ENCODE results near the gene PRPS2. TPM values are rescaled to one million over a fixed set of nuclear protein-coding genes. Genes with fewer than 3 reads are reported as not detected.

The PRPS2 gene
- total RNA-seq, 1 experiment from 2014 or later, result 21.0 TPM

DNA sequence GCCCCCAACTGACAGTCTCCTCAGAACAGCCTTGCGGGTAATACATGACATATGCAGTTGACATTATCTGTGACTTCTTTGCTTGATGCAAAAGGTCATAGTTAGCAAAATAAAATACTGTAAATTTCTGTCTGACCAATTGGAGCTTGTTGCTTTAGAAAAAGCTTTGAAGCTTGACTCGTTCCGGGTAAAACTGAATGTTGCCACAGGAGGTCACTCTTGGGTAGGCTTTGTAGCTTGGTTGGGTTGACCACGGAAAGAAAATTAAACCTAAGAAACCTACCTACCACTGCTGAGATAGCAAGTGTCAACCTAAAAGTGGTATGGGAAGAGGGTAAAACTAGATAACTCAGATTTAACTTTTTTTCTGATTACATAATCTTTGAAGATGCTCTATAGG lies 23.2 kb downstream of the PRPS2 start:
- peak; percentile 71 for DNase-seq (ENCODE audit: low spot score)

DNA sequence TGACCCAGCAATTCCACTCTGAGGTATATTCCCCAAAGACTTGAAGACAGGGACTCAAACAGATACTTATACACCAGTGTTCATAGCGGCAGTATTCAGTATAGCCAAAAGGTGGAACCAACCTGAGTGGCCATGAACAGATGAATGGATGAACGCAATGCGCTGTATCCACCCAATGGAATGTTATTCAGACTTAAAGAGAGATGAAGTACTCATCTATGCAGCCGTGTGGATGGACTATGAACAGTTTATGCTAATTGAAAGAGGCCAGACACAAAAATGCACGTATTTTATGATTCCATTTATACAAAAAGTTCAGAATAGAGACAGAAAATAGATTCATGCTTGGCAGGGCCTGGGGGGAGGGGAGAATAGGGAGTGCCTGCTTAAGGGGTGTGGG lies 26.3 kb downstream of the PRPS2 start:
- no peak for DNase-seq (ENCODE audit: low spot score)

DNA sequence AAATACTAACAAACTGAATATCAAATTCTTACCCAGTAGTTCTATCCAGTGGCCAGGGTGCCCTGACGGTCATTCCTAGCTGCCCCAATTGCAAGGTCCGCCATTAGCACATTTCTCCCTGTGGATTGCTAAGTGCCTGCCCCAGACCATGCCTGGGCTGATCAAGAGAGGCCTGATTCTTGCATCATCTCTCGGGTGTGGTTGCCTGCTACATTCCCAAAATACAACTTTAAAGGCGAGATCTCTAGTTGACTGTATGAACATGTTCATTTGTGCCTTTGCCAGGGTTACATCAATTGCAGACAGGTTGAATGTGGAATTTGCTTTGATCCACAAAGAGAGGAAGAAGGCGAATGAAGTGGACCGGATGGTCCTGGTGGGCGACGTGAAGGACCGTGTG lies 28.0 kb downstream of the PRPS2 start:
- DNase-seq (ENCODE audit: low spot score), result no peak

DNA sequence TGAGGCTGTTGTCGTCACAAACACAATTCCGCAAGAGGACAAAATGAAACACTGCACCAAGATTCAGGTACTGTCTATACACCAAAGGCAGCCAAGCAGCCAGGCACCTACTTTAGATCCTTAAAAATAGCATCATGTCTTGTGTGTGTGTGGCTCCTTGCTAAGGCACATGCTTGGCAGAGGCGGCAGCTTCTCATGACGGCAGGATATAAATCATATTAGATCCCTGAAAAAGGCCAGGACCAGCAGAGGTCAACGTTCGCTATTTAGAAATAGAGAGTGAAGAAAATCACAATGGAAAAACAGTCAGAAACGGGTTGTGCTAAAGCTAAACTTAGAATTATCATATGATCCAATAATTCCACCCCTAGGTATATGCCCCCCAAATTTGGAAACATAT lies 29.5 kb downstream of the PRPS2 start:
- DNase-seq (ENCODE audit: low spot score), result no peak

DNA sequence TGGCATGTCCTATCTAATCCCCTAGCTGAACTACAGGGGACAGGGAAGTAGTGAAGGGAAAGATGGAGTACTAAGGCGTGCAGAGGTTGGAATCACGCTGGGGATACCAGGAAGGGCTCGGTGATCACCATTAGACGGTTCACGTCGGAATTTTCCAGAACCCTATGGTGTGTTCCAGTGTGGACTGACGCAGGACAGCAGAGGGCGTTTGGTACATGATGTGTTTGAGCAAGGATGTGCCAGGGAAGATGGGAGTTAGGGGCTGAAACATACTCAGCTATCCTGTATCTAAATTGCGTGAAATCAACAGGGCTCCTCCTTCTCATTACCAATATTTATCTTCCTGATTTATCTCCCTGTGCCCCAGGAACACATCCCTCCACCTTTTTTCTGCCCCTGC lies 33.7 kb downstream of the PRPS2 start:
- peak; percentile 2 for DNase-seq (ENCODE audit: low spot score)

DNA sequence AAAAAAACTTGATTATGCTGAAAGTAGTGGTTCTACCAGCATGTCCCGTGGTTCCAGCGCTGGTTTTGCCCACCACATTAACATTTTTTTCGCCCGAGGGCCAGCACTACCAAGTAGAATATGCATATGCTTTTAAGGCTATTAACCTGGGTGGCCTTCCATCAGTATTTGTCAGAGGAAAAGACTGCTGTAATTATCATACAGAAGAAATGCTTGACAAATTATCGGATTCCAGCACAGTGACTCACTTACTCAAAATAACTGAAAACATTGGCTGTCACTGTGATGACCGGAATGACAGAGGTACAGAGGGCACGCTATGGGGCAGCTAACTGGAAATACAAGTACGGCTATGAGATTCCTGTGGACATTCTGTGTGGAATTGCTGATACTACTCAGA lies 34.6 kb downstream of the PRPS2 start:
- peak; percentile 4 for DNase-seq (ENCODE audit: low spot score)

DNA sequence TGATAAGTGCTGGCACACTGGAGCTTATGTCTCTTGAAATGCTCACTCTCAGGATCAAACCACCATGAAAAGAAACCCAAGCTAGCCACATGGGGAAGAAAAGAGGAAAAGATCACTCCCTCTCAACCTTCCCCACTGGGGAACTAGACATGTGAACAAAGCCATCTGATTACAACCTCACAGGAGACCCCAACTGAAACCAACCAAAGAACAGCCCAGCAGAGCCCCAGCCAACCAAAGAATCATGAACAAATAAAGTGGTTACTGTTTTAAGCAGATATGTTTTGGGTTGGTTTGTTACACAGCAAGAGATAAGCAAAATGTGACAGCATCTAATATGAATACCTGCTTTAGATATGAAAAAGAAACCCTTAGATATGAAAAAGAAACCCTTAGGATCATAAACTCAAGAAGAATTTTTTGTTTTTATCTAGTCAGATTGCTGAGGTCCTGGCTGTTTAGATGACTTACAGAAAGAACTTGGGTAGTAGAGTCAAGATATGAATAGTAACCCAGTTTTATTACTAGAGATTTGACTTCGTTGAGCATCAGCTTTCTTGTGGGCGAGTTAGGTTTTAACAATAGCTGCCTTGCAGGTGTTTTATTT lies 52.0 kb downstream of the PRPS2 start:
- DNase-seq (ENCODE audit: low spot score), result no peak

DNA sequence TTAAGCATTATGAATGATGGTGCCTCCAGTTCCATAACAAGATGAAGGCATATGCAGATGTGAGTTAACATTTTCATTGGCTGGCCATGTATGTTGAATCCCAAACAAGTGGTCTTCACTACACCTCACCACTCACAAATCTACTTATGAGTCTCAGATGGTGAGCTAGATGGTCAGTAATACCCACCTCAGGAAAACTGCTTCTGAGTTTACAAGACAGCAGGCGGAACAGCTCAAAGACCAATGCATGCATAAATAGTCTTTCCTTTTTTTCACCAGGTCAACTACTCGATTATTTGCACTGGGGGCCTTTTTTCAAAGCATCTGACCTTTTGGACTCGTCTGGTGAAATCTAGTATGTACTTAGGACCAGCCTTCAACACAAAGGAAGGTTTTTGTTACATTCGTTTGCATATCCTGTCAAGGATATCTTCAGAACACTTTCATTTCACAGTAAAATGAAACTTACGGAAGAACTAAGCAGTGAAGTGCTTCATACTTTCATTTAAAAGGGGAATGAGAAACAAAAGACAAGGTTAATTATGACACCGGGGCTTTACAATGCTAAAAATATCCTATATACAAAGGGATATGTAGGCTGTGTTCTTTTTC lies 52.6 kb downstream of the PRPS2 start:
- no peak for DNase-seq (ENCODE audit: low spot score)

DNA sequence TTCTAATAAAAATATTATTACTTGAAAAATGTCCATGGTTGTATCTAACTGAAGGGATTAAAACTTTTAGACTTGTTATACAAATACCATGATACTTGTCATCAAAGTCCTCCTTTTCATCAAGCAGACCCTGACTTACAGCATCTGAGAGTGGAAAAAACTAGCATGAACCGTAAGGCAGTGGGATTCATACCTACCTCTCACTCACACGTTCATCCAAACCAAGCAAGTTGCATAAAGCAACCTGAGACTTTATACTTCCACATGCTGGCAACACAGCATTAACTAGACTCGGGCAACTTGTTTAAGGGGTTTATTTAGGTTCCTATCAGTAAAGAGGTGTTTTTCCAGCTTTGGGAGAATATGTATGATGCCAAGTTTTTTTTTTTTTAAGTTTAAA lies 53.1 kb downstream of the PRPS2 start:
- no peak for DNase-seq (ENCODE audit: low spot score)

DNA sequence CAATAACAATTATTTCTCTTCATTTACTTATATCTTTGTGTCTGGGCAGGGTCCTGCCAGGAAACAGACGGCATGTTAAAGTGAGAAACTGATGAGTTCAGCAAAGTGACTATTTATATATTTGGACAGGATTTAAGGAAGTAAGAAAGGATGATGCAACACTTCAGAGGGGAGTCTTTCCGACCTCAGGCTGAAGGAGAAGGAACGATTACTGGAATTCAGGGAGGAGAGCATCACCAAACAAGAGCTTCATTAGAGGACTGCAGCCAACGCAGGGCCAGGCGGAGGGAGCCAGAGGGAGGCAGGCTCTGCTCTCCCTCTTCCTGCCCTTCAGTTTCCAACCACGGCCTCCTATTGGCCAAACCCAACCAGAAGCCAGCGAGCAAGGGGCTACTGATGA lies 74.1 kb downstream of the PRPS2 start:
- no peak for DNase-seq (ENCODE audit: low spot score)

DNA sequence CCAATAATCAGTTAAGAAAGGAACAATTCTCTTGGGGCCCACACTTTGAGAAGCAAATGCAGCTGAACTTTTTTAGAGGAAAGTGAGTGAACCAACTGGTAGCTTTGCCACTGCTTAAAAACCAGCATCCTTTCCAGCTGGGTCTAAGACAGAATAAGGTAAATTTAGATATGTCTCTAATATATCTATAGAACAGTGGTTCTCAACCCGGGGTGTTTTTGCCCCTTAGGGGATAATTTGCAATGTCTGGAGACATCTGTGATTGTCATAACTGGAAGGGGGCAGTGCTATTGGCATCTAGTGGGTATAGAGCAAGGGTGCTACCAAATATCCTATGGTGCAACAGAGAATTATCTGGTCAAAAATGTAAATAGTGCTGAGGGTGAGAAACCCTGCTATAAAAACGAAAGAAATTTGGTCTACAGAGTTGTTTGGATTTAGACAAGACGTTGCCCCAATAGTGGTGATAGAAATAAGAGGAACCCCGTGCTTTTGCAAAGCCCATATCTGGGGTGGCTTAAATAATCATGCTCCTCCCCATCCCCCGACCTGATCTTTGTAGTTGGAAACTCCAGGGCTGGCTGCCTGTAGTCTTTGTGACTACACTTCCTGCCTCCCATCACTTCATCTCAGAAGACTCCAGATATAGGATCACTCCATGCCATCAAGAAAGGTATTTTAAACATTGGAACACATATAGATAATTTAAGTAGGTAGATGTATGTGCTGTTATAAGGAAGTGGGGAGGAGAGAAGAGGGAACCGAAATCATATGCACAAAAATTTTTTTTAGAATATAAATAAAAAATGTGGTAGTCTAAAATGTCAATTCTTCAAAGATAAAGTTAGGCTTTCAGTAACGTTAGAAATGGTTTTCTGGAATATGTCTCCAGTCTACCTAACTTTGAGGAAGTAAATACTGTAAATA lies 75.5 kb downstream of the PRPS2 start, which contains the start of gene TLR7:
TLR7 (plus strand) TSS at position 622 of the 927 bp plus-strand sequence. CDS start 507 bp downstream, outside the sequence.
- no peak for DNase-seq (ENCODE audit: low spot score)

DNA sequence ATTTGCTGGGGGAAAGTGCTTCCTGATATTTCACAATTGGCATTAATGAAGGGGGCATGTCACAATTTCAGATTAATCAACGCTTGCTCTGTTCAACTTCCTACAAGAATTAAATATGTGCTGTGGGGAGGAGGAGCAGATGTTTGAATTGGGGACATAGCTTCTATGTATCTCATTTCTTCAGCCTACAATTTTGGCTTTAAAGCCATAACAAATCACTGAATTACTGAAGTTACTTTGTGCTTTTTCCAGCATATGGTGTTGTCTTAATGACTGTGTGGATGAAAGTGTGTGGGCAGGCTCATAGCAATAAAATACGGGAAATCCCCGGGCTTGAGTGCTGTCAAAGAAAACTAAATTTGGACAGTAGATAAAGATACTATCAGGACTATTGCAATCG lies 76.5 kb downstream of the PRPS2 start:
- no peak for DNase-seq (ENCODE audit: low spot score)

DNA sequence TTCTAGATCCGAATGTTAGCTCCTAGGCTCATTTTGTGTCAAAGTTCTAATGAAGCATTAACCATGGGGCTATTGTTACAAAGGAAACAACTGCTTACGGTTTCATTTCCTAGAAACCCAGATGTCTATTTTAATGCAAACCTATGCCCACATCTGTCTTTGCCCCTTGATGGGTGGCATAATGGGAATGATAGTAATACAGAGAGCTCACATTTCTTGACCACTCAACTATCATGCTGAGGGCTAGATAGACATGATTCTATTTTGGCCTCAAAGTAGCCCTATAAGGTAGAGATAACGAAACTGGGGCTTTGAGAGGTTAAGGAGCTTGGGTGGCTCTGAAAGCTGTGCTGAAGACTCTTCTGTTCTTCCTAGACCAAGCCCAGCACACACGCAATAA lies 77.5 kb downstream of the PRPS2 start:
- no peak for DNase-seq (ENCODE audit: low spot score)

DNA sequence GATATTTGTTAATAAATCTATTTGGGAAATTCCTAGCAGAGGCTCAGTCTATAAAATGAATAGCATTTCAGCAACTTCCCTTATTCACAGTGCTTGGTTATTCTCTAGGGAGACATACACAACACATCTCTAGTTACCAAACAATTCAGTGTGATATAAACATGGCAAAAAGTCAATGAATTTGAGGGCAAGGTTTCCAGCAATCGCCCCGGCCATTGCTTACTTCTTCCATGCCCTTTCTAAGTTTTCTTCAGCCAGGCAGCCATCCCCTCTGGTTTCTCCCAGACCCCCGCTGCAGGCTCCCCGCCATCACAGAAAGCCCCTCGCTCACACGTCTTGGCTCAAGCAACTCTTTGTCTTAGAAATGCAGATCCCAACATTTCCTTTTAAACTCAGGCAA lies 80.0 kb downstream of the PRPS2 start:
- no peak for DNase-seq (ENCODE audit: low spot score)

DNA sequence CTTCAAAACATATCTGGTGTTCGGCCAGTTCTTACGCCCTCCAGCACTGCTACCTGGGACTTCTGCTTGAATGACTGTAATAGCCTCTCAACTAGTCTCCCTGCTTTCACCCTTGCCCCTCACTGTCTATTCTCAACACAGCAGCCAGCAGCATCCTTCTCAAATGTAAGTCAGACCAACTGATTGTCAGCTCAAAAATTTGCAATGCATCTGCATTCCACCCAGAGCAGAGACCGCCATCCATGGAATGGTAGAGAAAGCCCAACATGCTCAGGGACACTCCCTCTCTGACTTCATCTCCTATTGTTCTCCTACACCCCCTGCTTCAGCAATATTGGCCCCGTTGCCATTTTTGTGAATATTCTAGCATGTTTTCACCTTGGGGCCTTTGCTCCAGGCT lies 81.5 kb downstream of the PRPS2 start:
- no peak for DNase-seq (ENCODE audit: low spot score)

Other genes starting within 250 kb of the PRPS2 start
- gene TLR7, start 75.7 kb downstream of the PRPS2 start, total RNA-seq (2014; rRNA removed; shearing (Covaris generic)), result not detected in 2 replicates
- not detected in 2 replicates for gene TLR8, start 115.2 kb downstream of the PRPS2 start, total RNA-seq (2014; rRNA removed; shearing (Covaris generic))
- gene TMSB4X, start 183.7 kb downstream of the PRPS2 start, total RNA-seq (2014; rRNA removed; shearing (Covaris generic)), result 538 and 675 TPM in 2 replicates